Mucosa of descending colon (tissue), 3 donors: ENCODE data around the gene ASCL5. TPM values are rescaled to one million over a fixed set of nuclear protein-coding genes. Genes with fewer than 3 reads are reported as not detected.
A peak's percentile ranks its signal among the peaks of the same experiment; 100 is the strongest.

Experiments
- ATAC-seq: fragments of 200-7000 bp; cut with Tn5 transposase; one replicate; pipeline ENCODE4 v1.9.1; 2020; ENCODE audit warnings: mild to moderate bottlenecking, moderate library complexity
- DNase-seq, 3 donors: peaks; one replicate each; pipeline ENCODE4 v3.0.0-alpha.2; 2020
- H3K36me3 ChIP-seq: fragments of 200-600 bp; one replicate; pipeline ENCODE4 v1.8.0; 2021; ENCODE audit warnings: low read depth, mild to moderate bottlenecking
- H3K4me1 ChIP-seq: fragments of 200-600 bp; one replicate; pipeline ENCODE4 v1.8.0; 2021; ENCODE audit warnings: low read depth, mild to moderate bottlenecking
- H3K4me3 ChIP-seq: fragments of 200-600 bp; one replicate; pipeline ENCODE4 v1.8.0; 2021; ENCODE audit warnings: mild to moderate bottlenecking
- H3K9me3 ChIP-seq: fragments of 200-600 bp; one replicate; pipeline ENCODE4 v1.8.0; 2021; ENCODE audit warnings: mild to moderate bottlenecking
- CTCF ChIP-seq: fragments of 200-600 bp; IDR thresholded peaks from one replicate; pipeline ENCODE4 v1.8.0; 2022; ENCODE audit warnings: antibody characterized with exemption, mild to moderate bottlenecking
- intact Hi-C, 2 donors: fragments of 100-400 bp; cut with DNase I in 1 of 2; cut with micrococcal nuclease in 1 of 2; formaldehyde crosslinking; loops; one replicate each; pipeline versions ENCODE4 v1.11.0 to v1.11.1; 2022; cut with DNase I, micrococcal nuclease
- long read RNA-seq, 2 donors: library from polyadenylated mRNA; unstranded; transcript quantifications; one replicate each; pipeline ENCODE4 v2.0.0, GENCODE V29; 2019 to 2021
- total RNA-seq, 3 donors: library from RNA; stranded (reverse); fragmentation: NEBNext Ultra II Directional in 2 of 3; extraction: Animal tissue kit (Norgen Biotek cat#: 25700) in 2 of 3; gene quantifications; one replicate each; pipeline versions ENCODE4 v1.2.1 to v1.2.4, GENCODE V29; 2021 to 2023
- donor health status: DM: no; HTN: no; CAD: no; lungs with moderate emphysema.
- donor health status: DM: no; HTN: no; CAD: no.
- donor health status: DM: no; HTN: yes; CAD: no.

ASCL5 gene
- not detected for total RNA-seq
- long read RNA-seq, donor 1: 0 reads
- long read RNA-seq, donor 2: 0 reads

GRCh38 chr1:201126832-201127754 lies at the start of gene ASCL5:
TSS of gene ASCL5 (minus strand) at chr1:201127184. CDS start at chr1:201115372, 11,812 bp downstream.
- Histone ChIP-seq H3K4me1 (no peaks in the 10 kb centered on the region), H3K36me3 (no peaks in the 10 kb centered on the region), H3K4me3 (no peak within 1 kb of the TSS), H3K9me3 (no peaks in the 10 kb centered on the region)
- peak; percentile 91 for ATAC-seq
- peak in 2 of 3 donors; percentile 56 to 61 for DNase-seq
- no peak for TF ChIP-seq CTCF
- intact Hi-C loops: no loop called here

- ATAC-seq: no peak
- Histone ChIP-seq H3K4me1 (peaks cover 4% of the 10 kb centered on the region), H3K36me3 (no peaks in the 10 kb centered on the region), H3K4me3 (no peak overlapping the region), H3K9me3 (no peaks in the 10 kb centered on the region)
- no peak for DNase-seq
- no peak for TF ChIP-seq CTCF
- intact Hi-C loops: no loop called here
Observed at GRCh38 chr1:201175820-201176500, 49.0 kb upstream of the ASCL5 start.

DNA sequence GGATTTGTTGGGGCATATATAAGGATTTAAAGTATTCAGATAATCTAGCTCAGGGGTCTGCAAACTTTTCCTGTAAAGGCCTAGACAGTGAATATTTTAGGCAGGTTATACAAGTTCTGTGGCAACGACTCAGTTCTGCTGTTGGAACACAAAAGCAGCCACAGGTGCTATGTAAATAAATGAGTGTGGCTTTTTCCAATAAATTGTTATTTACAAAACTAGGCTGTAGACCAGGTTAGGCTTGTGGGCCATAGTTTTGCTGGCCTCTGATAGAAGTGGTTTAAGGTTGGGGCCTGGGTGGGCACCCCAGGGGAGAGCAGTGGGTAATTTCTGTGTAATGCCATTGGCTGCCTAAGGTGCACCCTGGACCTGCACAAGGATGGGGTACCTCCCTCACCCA lies 46.8 kb upstream of the ASCL5 start:
- TF ChIP-seq CTCF: no peak
- ATAC-seq: no peak
- intact Hi-C loops: no loop called here
- Histone ChIP-seq H3K4me1 (peaks cover 4% of the 10 kb centered on the region), H3K9me3 (no peaks in the 10 kb centered on the region), H3K36me3 (no peaks in the 10 kb centered on the region), H3K4me3 (no peak overlapping the region)
- DNase-seq: no peak

- TF ChIP-seq CTCF: no peak
Observed at GRCh38 chr1:201172999-201173610, 46.1 kb upstream of the ASCL5 start.

DNA sequence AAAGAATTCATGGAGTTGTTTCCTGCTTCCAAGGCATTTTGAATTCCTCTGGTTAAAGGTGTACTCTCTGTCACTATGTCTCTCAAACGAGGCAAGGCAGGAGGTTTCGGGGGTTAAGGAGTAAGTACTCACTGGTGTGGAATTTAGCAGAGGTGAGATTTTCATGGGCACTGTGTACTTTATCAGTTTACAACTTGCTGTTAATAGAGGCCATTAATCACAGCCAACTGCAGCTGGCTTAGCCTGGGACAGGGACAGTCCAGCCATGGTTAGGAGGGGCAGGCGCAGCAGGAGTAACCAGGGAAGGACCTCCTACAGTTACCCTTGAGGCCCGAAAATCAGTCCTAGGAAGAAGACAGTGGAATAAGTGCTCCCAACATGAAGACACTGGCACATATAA lies 45.3 kb upstream of the ASCL5 start:
- no peak for TF ChIP-seq CTCF
- ATAC-seq (no peak), DNase-seq (no peak)
- intact Hi-C loops: no loop called here
- Histone ChIP-seq H3K9me3 (no peaks in the 10 kb centered on the region), H3K4me3 (no peak overlapping the region), H3K4me1 (peaks cover 4% of the 10 kb centered on the region), H3K36me3 (no peaks in the 10 kb centered on the region)

More at GRCh38 chr1:201172999-201173610, 46.1 kb upstream of the ASCL5 start:
- Histone ChIP-seq H3K36me3 (no peaks in the 10 kb centered on the region), H3K4me1 (peaks cover 4% of the 10 kb centered on the region), H3K4me3 (no peak overlapping the region), H3K9me3 (no peaks in the 10 kb centered on the region)
- intact Hi-C loops: no loop called here
- ATAC-seq (no peak), DNase-seq (no peak)
